Activated T-cell treated with anti-CD3 and anti-CD28 coated beads, Interleukin-2, amount 50 U/mL, for 4 hours (primary cell): Measurements from ENCODE around the gene HEATR5A. TPM values are rescaled to one million over a fixed set of nuclear protein-coding genes. Genes with fewer than 3 reads are reported as not detected.
"Not testable (repeated sequence)": the region's sequence is repeated elsewhere in the genome, so short reads cannot be mapped to it uniquely, and the experiment has no call there.

Experiments used
- ATAC-seq, 2 donors: fragments of 200-7000 bp; cut with Tn5 transposase; one replicate each; pipeline ENCODE4 v1.10.0; 2021
- DNase-seq: peaks from one replicate; pipeline ENCODE4 v3.0.0-alpha.2; 2020
- H3K27me3 Mint-ChIP-seq: one replicate; pipeline ENCODE4 v1.8.0; 2021; ENCODE audit warnings: low read depth, mixed read lengths
- H3K36me3 Mint-ChIP-seq: one replicate; pipeline ENCODE4 v1.8.0; 2022; ENCODE audit warnings: mixed read lengths; ENCODE audit not compliant: insufficient read depth
- H3K4me1 Mint-ChIP-seq: one replicate; pipeline ENCODE4 v1.8.0; 2021; ENCODE audit warnings: low read depth, mixed read lengths
- H3K4me3 Mint-ChIP-seq: one replicate; pipeline ENCODE4 v1.8.0; 2021; ENCODE audit warnings: mild to moderate bottlenecking, moderate library complexity, mixed read lengths
- H3K9me3 Mint-ChIP-seq: one replicate; pipeline ENCODE4 v1.8.0; 2021; ENCODE audit warnings: mixed read lengths
- total RNA-seq, 3 donors: library from RNA; stranded (reverse); gene quantifications; one replicate each; pipeline ENCODE4 v1.2.1, GENCODE V29; 2021

HEATR5A gene
- 10 to 100 TPM; 10.7 to 13.0 (median 12.0) TPM for total RNA-seq

DNA sequence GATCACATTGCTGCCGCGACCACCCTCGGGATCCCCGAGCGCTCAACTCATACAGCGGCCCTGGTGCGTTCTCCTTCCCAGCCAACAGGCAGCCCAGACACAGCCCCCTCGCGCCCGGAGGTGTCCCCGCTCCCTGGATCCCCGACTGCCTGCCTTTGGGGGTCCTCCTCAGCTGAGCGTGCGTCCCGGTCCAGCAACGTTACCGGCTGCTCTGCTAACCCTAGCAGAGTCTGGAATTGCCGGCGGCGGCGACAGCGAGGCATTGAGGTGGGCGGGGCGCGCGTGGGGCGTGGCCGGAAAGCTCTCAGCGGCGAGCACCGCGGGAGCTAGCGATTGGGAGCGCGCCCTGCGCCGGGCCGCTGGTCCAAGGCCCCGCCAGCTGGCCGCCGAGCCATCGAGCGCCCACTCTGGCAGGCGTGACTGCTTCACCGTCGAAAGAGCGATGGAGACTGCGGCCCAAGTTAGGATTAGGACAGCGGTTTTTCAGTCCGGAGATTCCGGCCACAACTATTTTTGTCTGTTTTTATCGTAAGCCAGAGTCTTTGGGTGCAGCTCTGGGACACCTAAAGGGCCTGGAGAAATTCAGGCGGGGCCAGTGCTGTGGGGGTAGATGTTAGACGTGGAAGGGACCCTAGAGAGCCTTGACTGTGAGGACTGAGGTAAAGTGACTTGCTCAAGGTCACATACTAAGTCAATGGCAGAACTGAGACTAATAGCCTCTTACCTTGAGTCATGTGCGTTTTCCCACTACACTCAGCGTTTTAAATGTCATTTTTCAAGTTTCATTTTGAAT is at the start of gene HEATR5A:
Gene HEATR5A (minus strand): TSS at position 232 of the 793 bp plus-strand sequence. CDS start 17,575 bp downstream, outside the sequence.
- ATAC-seq (peak; percentile 96 to 97), DNase-seq (peak; percentile 91)
- no peaks in the 10 kb centered on the region for H3K9me3 Mint-ChIP-seq
- H3K27me3 Mint-ChIP-seq = no peaks in the 10 kb centered on the region
- peaks cover 23% of the 10 kb centered on the region for H3K4me1 Mint-ChIP-seq
- H3K36me3 Mint-ChIP-seq = no peaks in the 10 kb centered on the region
- peak within 1 kb of the TSS; percentile 96 for H3K4me3 Mint-ChIP-seq

DNA sequence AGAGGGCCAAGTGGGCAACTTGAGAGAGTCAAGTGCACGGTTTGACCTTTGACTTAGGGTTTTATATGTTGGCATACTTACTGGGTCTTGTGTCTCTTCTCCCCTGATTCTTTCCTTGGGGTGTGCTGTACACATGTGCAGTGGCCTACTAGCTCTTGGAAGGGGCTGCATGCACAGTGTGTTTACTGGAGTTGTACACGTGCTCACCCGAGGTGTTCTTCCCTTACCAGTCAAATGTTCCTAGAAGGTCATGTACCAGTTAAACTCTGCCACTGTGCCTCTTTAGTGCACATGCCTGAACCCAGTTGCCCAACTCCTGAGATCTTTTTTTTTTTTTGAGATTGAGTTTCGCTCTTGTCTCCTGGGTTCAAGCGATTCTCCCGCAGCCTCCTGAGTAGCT is 46.2 kb upstream of the HEATR5A start:
- H3K9me3 Mint-ChIP-seq = no peaks in the 10 kb centered on the region
- DNase-seq (no peak), ATAC-seq (no peak)
- H3K27me3 Mint-ChIP-seq = peaks cover 5% of the 10 kb centered on the region
- H3K4me3 Mint-ChIP-seq = no peak overlapping the region
- no peaks in the 10 kb centered on the region for H3K36me3 Mint-ChIP-seq
- H3K4me1 Mint-ChIP-seq = no peaks in the 10 kb centered on the region

DNA sequence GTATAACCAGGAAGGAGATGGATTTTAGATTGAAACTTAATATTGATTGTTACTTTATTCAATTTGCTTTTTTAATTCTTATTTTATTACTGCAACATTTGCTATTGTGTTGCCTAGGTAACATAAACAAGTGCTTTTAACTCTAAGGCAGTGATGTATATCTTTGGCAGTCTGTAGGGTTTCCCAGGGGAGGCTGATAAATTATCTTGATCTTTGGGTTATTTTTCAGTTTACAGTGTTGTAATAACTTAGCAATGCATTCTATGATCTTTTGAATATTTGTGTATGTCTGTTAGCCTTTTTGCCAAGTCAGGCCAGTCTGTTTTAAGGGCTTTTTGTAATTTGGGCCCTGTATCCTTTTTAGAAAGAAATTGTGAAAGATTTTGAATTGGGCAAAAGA is 44.8 kb upstream of the HEATR5A start:
- H3K9me3 Mint-ChIP-seq = no peaks in the 10 kb centered on the region
- DNase-seq (no peak), ATAC-seq (no peak)
- no peak overlapping the region for H3K4me3 Mint-ChIP-seq
- peaks cover 1% of the 10 kb centered on the region for H3K4me1 Mint-ChIP-seq
- no peaks in the 10 kb centered on the region for H3K36me3 Mint-ChIP-seq
- H3K27me3 Mint-ChIP-seq = peaks cover 4% of the 10 kb centered on the region

DNA sequence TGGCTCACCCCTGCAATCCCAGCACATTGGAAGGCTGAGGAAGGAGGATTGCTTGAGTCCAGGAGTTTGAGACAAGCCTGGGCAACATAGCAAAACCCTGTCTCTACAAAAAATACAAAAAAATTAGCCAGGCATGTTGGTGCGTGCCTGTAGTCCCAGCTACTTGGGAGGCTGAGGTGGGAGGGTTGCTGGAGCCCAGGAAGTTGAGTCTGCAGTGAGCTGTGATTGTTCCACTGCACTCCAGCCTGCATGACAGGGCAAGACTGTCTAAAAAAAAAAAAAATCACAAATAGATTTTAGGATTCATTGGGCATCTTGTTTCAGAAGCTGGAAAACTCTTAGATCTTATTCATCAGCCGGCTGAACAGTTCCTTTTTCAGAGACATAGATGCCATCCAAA is 42.1 kb upstream of the HEATR5A start:
- DNase-seq, ATAC-seq, H3K4me3 Mint-ChIP-seq, H3K9me3 Mint-ChIP-seq, H3K27me3 Mint-ChIP-seq, H3K36me3 Mint-ChIP-seq: not testable (repeated sequence)
- peaks cover 13% of the 10 kb centered on the region for H3K4me1 Mint-ChIP-seq

DNA sequence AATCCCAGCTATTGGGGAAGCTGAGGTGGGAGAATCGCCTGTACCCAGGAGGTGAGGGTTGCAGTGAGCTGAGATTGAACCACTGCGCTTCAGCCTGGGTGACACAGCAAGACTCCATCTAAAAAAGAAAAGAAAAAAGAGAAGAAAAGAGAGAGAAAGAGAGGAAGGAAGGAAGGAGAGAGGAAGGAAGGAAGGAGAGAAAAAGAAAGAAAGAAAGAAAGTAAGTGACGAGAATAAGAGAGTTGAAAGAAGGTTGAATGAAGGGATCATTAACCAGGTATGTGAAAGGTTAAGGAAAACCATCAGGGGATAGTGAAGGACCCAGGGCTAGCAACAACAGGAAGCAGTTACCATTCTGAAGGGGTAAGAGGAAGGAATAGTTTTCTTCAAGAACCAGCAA is 41.2 kb upstream of the HEATR5A start:
- DNase-seq = no peak
- ATAC-seq = no peak
- Mint-ChIP-seq H3K4me3 (no peak overlapping the region), H3K36me3 (no peaks in the 10 kb centered on the region), H3K27me3 (peaks cover 2% of the 10 kb centered on the region), H3K4me1 (peaks cover 14% of the 10 kb centered on the region), H3K9me3 (no peaks in the 10 kb centered on the region)

DNA sequence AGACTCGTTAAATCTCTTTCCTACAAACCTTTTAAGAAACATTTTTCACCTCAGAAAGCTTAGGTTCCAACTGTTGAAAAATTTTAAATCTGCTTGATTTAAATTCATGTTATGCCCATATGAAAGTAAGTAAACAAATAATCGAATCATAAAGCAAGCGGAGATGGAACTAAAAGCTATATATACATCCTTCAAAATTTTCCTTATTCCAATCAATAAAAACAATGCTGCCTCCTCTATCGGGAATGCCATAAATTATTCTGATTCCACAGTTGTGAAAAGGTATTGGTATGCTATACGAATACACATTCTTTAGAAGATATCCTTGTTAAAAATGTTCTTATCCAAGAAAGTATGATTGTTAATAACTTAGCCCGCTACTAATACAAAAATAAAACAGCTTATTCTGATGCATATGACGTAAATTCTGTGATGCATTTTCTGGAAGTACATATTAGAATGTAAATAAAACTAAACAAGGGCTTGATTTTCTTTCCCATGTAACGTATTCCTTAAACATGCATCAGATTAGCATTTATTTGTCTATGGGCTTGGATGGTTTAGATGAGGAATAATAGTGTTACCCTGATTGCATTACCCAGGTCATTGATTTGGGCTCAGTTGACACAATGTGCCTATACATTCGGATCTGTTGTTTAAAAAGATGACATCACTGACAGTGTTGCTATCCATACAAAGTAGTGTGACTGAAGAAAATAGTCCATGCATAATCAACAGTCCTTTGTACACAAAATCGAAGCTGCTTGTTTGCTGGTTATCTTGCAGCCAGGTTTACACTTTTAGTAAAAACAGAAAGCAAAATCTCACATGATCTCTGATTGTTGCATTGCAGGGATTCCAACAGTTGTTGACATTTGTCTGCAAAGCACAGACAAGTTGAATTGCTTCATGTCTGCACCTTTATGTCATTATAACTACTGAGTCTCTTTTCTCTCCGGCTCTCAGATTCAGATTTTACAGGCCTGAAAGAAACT is 37.6 kb upstream of the HEATR5A start:
- no peak for ATAC-seq
- peaks cover 2% of the 10 kb centered on the region for H3K36me3 Mint-ChIP-seq

DNA sequence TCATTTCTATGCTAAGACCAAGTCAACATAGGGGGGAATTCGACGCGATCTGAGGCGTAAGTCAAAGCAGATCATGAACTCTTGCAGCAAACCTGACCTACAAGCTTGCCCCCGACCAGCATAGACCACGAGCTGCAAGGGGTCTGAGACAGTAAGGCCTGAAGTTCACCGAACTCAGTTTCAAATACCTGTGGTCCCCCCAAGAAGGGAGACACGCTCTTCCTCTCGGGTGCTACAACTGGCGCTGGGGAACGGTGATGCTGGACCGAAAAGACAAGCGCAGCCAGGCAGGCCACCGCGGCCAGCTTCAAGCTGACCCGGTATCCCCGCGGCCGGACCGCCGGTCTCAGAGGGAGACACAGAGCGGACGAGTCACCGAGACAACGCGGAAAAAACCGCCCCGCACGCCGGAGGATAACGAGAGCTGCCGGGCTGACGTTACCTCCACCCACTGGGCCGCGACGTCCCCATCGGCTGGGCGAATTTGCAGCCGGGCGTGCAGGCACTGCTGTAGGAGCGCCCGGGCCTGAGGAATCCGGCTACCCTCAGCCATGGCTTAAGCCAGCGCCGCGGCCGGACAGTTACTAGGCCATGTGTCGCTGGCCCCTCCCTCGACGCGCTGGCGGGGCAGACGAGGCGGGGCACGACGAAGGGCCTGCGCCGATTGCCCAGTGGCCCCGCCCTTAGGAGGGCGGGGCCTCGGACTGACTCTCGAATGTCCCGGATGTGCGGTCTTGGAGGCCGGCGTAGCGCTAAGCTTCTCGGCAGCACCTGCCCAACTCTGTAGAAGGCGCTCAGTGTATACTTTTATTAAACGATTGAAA is 36.7 kb upstream of the HEATR5A start, which contains the start of gene DTD2:
Gene DTD2 (minus strand): TSS at position 666 of the 824 bp plus-strand sequence. CDS start 113 bp downstream, at position 553.
- ATAC-seq = peak; percentile 98 to 99
- Mint-ChIP-seq H3K4me3 (peak within 1 kb of the TSS; percentile 98), H3K4me1 (peaks cover 28% of the 10 kb centered on the region), H3K36me3 (peaks cover 8% of the 10 kb centered on the region), H3K27me3 (peaks cover 2% of the 10 kb centered on the region), H3K9me3 (no peaks in the 10 kb centered on the region)
- peak; percentile 90 for DNase-seq

More for the DNA sequence above, 37.6 kb upstream of the HEATR5A start:
- Mint-ChIP-seq H3K4me1 (peaks cover 28% of the 10 kb centered on the region), H3K4me3 (peak overlapping the region; percentile 98), H3K27me3 (peaks cover 2% of the 10 kb centered on the region), H3K9me3 (no peaks in the 10 kb centered on the region)
- DNase-seq = no peak

DNA sequence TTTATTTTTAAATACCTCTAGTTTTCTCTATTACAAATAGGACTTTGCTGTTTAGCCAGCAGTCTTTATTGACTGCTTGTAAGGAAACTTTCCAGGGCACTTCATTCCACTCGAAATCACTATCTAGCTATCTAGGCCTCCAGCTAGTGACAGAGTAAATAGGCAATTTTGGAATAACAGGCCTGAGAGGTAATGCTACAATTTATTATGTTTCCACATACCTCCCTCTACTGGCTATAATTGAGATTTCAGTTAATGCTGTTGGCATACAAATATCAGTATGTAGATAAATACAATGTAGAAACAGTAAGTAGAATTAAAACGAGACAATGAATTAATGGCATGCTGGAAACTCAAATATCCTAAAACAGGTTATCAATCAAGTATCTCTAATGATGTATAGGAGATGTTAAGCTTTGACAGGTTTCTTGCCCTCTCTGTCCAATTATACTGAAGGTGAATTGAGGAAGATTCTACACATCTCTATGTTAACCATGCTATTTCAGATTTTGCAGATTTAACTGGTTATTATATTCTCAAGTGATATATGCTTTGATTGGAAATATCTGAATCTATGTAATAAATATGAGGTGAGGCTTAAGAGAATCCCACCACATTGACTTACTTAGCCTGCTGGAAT is 29.7 kb upstream of the HEATR5A start:
- ATAC-seq (no peak), DNase-seq (no peak)

DNA sequence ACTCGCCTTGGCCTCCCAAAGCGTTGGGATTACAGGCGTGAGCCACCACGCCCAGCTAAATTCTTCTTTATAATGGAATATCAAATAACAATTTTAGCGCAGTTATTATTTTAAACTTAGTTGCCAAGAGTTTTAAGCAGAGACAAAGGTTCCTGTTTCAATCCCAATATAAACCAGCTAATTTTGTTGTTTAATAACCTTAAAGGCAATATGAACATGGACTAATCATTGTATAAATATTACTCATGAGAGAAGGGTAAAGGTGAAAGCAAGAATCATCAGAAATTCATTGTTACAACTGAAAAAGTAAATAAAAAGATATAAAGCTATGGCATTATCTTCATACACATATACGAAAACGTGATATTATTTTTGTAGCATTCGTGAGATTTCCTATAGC is 28.8 kb upstream of the HEATR5A start:
- Mint-ChIP-seq H3K9me3 (peaks cover 1% of the 10 kb centered on the region), H3K4me3 (no peak overlapping the region), H3K4me1 (peaks cover 3% of the 10 kb centered on the region), H3K36me3 (peaks cover 26% of the 10 kb centered on the region), H3K27me3 (no peaks in the 10 kb centered on the region)
- no peak for ATAC-seq
- DNase-seq = no peak

More for the DNA sequence above, 29.7 kb upstream of the HEATR5A start:
- H3K4me1 Mint-ChIP-seq = peaks cover 7% of the 10 kb centered on the region
- peaks cover 25% of the 10 kb centered on the region for H3K36me3 Mint-ChIP-seq
- H3K27me3 Mint-ChIP-seq = no peaks in the 10 kb centered on the region
- H3K4me3 Mint-ChIP-seq = no peak overlapping the region
- no peaks in the 10 kb centered on the region for H3K9me3 Mint-ChIP-seq

DNA sequence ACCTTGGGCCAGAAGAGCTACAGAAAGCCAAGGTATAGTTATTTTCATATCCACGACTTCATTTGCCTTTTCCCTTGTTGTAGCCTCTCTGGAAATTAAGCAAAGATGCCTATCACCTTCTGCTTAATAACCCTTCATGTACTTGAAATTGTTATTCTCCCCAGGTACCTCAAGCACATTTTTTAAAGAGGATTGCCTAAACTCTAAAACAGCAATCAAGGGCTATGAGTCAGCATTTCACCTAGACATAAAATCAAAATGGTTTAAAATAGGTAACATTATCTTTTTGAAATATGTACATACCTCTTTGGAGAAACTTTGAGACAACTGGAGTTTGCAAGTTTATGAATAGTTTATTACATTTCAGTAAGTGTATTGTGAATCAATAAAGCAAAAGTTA is 25.4 kb upstream of the HEATR5A start:
- peaks cover 4% of the 10 kb centered on the region for H3K9me3 Mint-ChIP-seq
- DNase-seq = no peak

DNA sequence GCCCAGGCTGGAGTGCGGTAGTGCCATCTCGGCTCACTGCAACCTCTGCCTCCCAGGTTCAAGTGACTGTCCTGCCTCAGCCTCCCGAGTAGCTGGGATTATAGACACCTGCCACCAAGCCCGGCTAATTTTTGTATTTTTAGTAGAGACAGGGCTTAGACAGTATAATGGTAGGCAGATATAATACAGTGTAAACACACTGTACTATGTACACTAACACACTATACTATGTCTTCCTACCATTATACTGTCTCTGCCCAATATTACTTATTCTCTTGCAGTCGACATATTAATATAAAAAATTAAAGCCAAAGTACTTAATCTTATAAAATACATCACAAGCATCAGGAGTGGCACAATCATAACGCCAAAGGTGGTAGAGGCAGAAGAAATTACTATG is 21.9 kb upstream of the HEATR5A start:
- Mint-ChIP-seq H3K27me3 (no peaks in the 10 kb centered on the region), H3K9me3 (peaks cover 4% of the 10 kb centered on the region), H3K4me1 (no peaks in the 10 kb centered on the region), H3K4me3 (no peak overlapping the region), H3K36me3 (peaks cover 17% of the 10 kb centered on the region)
- ATAC-seq (no peak), DNase-seq (no peak)

More for the DNA sequence above, 25.4 kb upstream of the HEATR5A start:
- no peak for ATAC-seq
- H3K27me3 Mint-ChIP-seq = no peaks in the 10 kb centered on the region
- H3K4me3 Mint-ChIP-seq = no peak overlapping the region
- no peaks in the 10 kb centered on the region for H3K4me1 Mint-ChIP-seq
- H3K36me3 Mint-ChIP-seq = peaks cover 15% of the 10 kb centered on the region

DNA sequence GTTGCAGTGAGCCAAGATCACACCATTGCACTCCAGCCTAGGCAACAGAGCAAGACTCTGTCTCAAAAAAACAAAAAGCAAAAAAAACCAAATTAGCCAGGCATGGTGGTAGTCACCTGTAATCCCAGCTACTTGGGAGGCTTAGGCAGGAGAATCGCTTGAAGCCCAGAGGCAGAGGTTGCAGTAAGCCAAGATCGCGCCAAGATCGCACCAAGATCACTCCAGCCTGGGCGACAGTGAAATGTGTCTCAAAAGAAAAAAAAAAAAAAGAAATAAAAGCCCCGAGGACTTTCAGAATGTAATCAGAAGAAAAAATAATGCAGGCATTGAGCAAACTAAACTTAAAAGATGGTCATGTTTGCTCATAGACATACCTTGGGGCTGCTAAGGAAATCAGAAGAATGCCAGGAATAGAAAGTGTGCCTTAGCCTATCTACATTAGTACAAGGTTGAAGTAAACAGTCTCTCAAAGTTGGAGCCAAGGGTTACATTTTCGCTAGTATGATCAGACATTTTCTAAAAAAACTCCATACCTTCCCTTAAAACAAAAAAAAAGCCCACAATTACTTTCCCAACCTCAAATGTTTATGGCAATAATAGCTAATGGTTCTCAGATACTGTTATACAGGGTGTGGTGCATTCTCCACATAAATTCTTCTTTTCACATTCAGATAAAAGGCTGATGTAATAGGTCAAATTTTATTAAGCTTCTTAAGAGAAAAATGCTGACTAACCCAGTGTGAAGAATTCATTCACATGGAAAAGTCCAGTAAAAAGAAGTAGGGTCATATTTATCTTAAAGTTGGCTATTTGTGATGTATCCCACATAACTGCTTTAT is 21.1 kb upstream of the HEATR5A start:
- Mint-ChIP-seq H3K27me3 (no peaks in the 10 kb centered on the region), H3K36me3 (peaks cover 17% of the 10 kb centered on the region), H3K4me1 (no peaks in the 10 kb centered on the region), H3K4me3 (no peak overlapping the region), H3K9me3 (peaks cover 4% of the 10 kb centered on the region)
- DNase-seq (no peak), ATAC-seq (no peak)

DNA sequence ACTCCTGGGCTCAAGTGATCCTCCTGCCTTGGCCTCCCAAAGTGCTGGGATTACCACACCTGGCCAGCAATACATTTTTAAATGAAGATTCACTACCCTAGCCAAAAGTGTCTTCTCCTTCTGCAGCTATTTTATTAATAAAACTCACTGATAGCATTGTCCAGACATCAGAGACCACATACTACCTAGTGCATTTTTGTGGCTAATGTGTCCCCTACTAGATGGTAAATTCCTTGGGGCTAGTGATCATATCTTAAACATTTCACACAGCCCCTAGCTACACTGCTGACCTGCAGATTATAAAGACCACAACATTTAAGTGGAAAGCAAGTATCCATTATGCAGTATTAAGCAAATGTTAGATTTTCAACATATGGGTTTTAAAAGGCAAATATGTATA is 19.9 kb upstream of the HEATR5A start:
- Mint-ChIP-seq H3K36me3 (peaks cover 14% of the 10 kb centered on the region), H3K4me1 (no peaks in the 10 kb centered on the region), H3K27me3 (no peaks in the 10 kb centered on the region), H3K4me3 (no peak overlapping the region), H3K9me3 (peaks cover 4% of the 10 kb centered on the region)
- no peak for DNase-seq
- ATAC-seq = no peak
